GM19467 (cell line): ENCODE results near the gene SFRP5.

Experiments used
- ATAC-seq: cut with Tn5 transposase; IDR thresholded peaks from one replicate; pipeline ENCODE4 v1.9.1; 2021; ENCODE audit warnings: mild to moderate bottlenecking, moderate library complexity; ENCODE audit not compliant: unreplicated experiment

The SFRP5 gene

GRCh38 chr10:97743169-97743943, 28.4 kb downstream of the SFRP5 start:
- no peak for ATAC-seq

GRCh38 chr10:97740613-97741012, 31.2 kb downstream of the SFRP5 start:
- ATAC-seq: no peak

DNA sequence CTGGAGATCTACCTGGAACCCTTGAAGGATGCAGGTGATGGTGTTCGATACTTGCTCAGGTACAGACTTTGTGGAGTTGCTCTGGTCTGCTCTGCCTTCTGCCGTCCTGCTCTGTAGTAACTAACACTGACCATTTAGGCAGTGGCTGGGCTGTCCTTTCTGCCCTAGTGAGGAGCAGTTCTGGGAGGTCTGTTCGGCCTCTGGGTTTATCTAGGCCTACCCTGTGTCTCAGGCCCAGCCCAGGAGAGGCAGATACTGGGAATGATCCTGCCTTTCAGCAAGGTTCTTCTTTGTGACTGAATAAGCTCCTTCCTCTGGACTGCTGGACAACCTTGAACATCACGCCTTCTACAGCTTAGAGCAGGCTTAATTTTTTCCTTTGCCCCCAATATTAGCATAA, 33.2 kb downstream of the SFRP5 start:
- ATAC-seq: no peak

- ATAC-seq: no peak
Observed at GRCh38 chr10:97737770-97738265, 34.0 kb downstream of the SFRP5 start.

DNA sequence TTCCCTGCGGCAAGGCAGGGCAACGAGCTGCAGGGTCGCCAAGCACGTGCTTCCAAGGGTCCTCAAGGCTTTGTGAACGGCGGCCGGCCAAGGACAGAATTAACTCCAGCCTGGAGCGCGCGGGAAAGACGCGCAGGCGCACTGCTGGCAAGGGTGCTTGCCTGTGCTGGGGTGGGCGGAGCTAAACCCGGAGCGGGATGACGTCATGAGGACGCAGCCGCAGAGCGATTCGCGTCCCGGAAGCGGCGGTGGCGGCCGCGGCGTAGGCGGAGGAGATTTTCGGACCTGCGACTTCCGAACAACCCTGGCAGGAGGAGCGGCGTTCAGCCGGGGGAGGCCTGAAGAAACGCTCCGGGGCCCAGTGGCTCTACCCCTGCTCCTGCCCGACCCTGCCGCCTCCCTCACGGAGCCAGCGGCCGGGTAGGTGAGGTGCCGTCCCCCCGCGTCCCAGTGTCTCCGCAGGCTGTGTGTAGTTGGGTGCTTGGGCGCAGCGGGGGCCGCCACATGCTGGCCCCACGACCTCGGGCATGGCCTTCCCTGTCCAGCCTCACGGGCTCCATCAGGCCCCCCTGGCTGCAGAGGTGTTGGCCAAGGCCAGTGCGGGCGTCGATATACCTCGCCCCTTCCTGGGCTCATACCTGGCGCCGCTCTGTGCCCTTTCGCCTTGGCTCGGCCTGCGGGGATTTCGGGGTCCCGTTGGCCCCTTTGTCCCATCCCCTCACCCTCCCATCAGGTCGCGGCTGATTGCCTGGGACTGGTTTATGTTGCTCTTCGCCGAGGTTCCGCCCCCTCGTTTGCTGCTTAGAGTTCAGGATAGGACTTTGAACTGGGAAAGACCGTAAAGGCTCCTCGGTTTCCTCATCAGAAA, 34.7 kb downstream of the SFRP5 start, which contains the start of gene ZFYVE27:
Gene ZFYVE27 (plus strand): TSS at position 227 of the 868 bp plus-strand sequence. CDS start 1,350 bp downstream, outside the sequence.
- peak; percentile 82 for ATAC-seq

DNA sequence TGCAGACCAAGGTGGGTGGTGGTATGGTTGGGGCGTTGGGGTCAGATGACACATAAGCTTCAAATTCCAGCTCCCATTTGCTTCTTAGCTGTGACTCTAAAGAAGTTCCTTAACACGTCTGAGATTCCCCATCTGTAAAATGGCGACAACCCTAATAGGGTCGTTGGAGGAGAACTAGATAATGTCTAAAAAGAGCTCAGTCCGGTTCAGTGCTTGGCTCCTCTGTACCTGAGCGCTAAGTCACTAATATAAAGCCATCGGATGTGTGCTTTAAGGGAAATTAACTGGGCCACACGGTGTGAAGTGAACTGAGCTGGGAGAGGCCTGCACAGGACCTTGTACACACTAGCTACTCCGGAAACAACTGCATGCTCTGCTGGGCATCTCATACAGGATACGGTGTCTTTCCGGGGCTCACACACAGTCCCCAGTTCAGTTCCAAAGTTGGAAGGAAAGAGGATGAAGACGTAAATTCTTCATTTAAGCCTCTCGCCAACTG, 35.3 kb downstream of the SFRP5 start:
- ATAC-seq: peak; percentile 36

GRCh38 chr10:97734021-97734420, 37.8 kb downstream of the SFRP5 start:
- no peak for ATAC-seq

DNA sequence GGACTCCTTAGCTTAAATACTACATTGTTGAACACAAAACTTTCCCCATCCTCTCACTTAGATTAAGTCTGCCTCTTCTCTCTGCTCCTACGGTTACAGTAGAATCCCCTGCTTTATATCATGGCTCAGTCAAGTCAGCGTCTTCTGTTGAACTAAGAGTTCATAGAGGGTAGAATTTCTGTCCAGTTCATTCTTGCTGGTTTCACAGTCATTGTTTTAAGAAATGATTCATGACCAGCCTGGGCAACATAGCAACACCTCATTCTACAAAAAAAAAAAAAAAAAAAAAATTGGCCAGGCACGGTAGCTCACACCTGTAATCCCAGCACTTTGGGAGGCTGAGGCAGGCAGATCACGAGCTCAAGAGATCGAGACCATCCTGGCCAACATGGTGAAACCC, 38.5 kb downstream of the SFRP5 start:
- no peak for ATAC-seq

- no peak for ATAC-seq
Observed at GRCh38 chr10:97732052-97732359, 39.8 kb downstream of the SFRP5 start.

- ATAC-seq: no peak
Observed at GRCh38 chr10:97731346-97732051, 40.3 kb downstream of the SFRP5 start.

DNA sequence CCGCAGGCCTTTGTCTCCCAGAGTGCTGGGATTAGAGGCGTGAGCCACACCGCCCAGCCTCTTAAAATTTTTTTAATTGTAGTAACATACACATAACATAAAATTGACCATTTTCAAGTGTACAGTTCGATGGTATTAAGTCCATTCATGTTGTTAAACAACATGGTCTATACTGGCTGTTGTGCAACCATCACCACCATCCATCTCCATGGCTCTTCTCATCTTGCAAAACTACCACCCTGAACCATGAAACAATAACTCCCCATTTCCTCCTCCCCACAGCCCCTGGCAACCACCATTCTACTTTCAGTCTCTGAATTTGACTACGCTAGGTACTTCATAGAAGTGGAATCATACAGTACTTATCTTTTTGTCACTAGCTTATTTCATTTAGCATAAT, 42.8 kb downstream of the SFRP5 start:
- no peak for ATAC-seq

GRCh38 chr10:97726636-97727178, 45.1 kb downstream of the SFRP5 start:
- ATAC-seq: no peak

DNA sequence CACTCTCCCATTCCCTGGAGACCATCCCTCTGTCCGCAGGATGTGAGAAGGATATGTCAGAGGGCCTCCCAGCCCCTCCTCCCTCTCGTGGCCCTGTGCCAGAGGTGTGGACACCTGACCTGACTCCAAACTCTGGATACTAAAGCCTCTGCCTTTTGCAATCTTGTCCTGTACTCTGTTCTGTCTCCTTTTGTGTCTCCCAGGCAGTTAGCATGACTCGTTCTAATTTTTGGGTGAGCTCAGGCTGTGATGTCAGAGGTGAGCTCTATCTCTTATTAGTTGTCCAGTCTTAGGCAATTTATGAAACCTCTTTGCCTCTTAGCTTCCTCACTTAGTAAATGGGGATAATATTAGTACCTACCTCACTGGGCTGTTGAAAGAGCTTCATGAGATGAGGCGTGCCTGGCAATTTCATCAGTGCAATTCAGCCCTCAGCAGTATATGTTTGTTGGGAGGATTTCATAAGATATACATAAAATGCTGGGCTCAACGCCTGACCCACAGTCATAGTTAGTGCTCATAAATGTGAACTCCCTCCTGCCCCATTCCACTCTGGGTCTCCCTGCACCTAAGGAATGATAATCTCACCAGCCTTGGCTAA, 47.4 kb downstream of the SFRP5 start:
- no peak for ATAC-seq

GRCh38 chr10:97723001-97723400, 48.8 kb downstream of the SFRP5 start:
- ATAC-seq: no peak

GRCh38 chr10:97721871-97722780, 49.7 kb downstream of the SFRP5 start:
- no peak for ATAC-seq

- ATAC-seq: no peak
Observed at GRCh38 chr10:97719602-97720001, 52.2 kb downstream of the SFRP5 start.

DNA sequence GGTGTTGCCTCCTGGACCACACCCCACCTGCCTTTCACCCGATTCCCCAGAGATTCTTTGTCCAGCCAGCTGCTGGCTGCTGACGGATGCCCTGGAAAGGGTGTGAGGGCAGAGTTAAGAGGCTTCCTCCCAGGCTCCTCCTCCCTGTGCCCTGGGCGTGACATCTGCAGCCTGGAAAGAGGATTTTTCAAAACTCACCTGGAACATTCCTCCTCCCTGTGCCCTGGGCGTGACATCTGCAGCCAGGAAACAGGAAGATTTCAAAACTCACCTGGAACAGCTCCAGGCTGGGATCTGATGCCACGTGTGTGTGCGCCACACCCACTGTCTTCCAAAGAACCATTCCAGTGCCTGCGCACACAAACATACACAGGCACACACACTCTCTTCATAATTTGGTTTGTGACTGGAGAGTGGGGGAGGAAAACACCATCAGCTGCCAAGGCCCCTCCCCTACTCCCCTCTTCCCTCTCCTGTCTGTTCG, 53.1 kb downstream of the SFRP5 start:
- no peak for ATAC-seq

GRCh38 chr10:97718178-97718577, 53.6 kb downstream of the SFRP5 start:
- ATAC-seq: no peak

- ATAC-seq: no peak
Observed at GRCh38 chr10:97717627-97718026, 54.2 kb downstream of the SFRP5 start.
